Measurements from ENCODE around the gene FBXL13.
"Not testable (repeated sequence)": the region's sequence is repeated elsewhere in the genome, so short reads cannot be mapped to it uniquely, and the experiment has no call there.

The FBXL13 gene

DNA sequence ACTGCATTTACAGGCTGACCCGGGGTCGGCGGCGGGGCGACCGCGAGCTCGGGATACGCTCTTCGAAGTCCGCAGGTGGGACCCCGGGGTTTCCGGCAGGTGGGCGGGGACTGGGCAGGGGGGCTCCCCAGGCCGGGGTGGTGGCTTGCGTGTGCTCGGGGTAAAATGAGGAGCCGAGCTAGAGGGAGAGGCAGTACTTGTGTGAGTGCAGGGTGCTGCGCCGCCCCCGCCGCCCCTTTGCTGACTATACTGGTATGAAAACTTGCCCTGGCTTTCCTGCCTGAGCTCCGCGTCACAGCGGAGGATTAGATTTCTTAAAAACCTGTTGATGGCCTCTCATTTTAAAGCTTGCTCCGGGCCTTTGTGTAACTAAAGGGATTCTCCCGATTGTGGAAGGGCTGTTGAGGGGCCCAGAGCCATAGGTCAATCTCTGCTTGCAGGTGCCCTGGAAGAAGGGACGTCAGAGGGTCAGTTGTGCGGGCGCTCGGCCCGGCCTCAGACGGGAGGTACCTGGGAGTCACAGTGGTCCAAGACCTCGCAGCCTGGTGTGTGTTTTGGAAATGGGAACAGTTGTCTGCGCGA lies 832 bp upstream of the FBXL13 start:
- Mint-ChIP-seq H3K4me3 (peak overlapping the region; percentile 89), H3K27ac (ENCODE audit: low read depth) (peak overlapping the region; percentile 81), H3K27me3 (no peaks in the 10 kb centered on the region), H3K4me1 (peaks cover 22% of the 10 kb centered on the region), H3K9me3 (no peaks in the 10 kb centered on the region), H3K36me3 (ENCODE audit: insufficient read depth) (peaks cover 6% of the 10 kb centered on the region)
- DNase-seq (ENCODE audit: low spot score in 2 of 2) (peak in 1 of 2 donors; percentile 51), ATAC-seq (replicated peaks; ENCODE audit: extremely low read depth, poor library complexity, severe bottlenecking) (peak; percentile 74)

- Mint-ChIP-seq H3K4me3 (peak overlapping the region; percentile 89), H3K36me3 (ENCODE audit: insufficient read depth) (peaks cover 6% of the 10 kb centered on the region), H3K27ac (ENCODE audit: low read depth) (peak overlapping the region; percentile 33), H3K9me3 (no peaks in the 10 kb centered on the region), H3K4me1 (peaks cover 22% of the 10 kb centered on the region), H3K27me3 (no peaks in the 10 kb centered on the region)
- DNase-seq (ENCODE audit: low spot score in 2 of 2) (no peak), ATAC-seq (replicated peaks; ENCODE audit: extremely low read depth, poor library complexity, severe bottlenecking) (no peak)
Measured at GRCh38 chr7:103073989-103074518, 542 bp downstream of the FBXL13 start.

- no peak for ATAC-seq (replicated peaks; ENCODE audit: extremely low read depth, poor library complexity, severe bottlenecking)
Measured at GRCh38 chr7:103071000-103071399, 3.6 kb downstream of the FBXL13 start.

DNA sequence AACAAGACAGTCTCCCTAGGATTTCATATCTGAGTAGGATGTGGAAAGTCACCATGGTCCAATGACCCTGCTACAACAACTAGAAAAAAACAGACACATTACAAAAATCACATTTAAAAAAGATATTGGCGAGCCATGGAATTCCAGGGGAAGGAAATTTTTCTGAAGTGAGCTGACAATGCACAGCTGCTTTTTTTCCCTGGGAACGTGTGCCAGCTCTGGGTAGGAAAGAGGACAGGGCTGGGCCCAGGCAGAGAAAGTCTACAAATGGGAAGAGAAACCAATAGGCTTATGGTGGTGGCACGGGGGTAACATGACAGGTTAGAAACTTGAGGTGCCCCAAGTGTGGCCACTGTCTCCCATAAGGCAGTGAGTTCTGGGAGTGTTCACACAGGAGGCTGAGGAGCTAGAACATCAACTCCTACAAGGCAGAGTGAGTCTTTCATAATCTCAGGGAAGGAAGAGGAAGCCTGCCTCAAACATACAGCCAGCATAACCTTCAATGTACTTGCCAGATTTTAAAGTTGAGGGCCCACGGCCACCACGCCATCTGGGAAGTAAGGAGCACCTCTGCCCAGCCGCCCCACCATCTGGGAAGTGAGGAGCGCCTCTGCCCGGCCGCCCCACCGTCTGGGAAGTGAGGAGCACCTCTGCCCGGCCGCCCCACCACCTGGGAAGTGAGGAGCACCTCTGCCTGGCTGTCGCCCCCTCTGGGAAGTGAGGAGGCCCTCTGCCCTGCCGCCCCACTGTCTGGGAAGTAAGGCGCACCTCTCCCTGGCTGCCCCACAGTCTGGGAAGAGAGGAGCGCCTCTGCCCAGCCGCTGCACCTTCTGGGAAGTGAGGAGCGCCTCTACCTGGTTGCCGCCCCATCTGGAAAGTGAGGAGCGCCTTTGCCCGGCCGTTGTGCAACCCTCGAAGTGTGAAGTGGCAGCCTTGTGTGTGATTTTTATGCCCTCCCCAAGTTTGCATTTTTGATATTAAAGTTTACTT lies 5.9 kb downstream of the FBXL13 start:
- H3K27me3 Mint-ChIP-seq: no peaks in the 10 kb centered on the region
- H3K36me3 Mint-ChIP-seq (ENCODE audit: insufficient read depth): no peaks in the 10 kb centered on the region
- DNase-seq (ENCODE audit: low spot score in 2 of 2): no peak
- ATAC-seq (replicated peaks; ENCODE audit: extremely low read depth, poor library complexity, severe bottlenecking): no peak
- no peak overlapping the region for H3K4me3 Mint-ChIP-seq
- H3K9me3 Mint-ChIP-seq: no peaks in the 10 kb centered on the region
- H3K27ac Mint-ChIP-seq (ENCODE audit: low read depth): no peak overlapping the region
- H3K4me1 Mint-ChIP-seq: no peaks in the 10 kb centered on the region

More at GRCh38 chr7:103071000-103071399, 3.6 kb downstream of the FBXL13 start:
- H3K36me3 Mint-ChIP-seq (ENCODE audit: insufficient read depth): peaks cover 2% of the 10 kb centered on the region
- H3K4me1 Mint-ChIP-seq: peaks cover 15% of the 10 kb centered on the region
- no peak overlapping the region for H3K4me3 Mint-ChIP-seq
- no peak overlapping the region for H3K27ac Mint-ChIP-seq (ENCODE audit: low read depth)
- H3K27me3 Mint-ChIP-seq: no peaks in the 10 kb centered on the region
- no peaks in the 10 kb centered on the region for H3K9me3 Mint-ChIP-seq
- no peak for DNase-seq (ENCODE audit: low spot score in 2 of 2)

GRCh38 chr7:103065667-103066066 lies 8.9 kb downstream of the FBXL13 start:
- H3K4me3 Mint-ChIP-seq: no peak overlapping the region
- H3K27ac Mint-ChIP-seq (ENCODE audit: low read depth): no peak overlapping the region
- DNase-seq (ENCODE audit: low spot score in 2 of 2): no peak
- H3K27me3 Mint-ChIP-seq: no peaks in the 10 kb centered on the region
- no peaks in the 10 kb centered on the region for H3K4me1 Mint-ChIP-seq
- H3K36me3 Mint-ChIP-seq (ENCODE audit: insufficient read depth): no peaks in the 10 kb centered on the region
- no peak for ATAC-seq (replicated peaks; ENCODE audit: extremely low read depth, poor library complexity, severe bottlenecking)
- no peaks in the 10 kb centered on the region for H3K9me3 Mint-ChIP-seq

DNA sequence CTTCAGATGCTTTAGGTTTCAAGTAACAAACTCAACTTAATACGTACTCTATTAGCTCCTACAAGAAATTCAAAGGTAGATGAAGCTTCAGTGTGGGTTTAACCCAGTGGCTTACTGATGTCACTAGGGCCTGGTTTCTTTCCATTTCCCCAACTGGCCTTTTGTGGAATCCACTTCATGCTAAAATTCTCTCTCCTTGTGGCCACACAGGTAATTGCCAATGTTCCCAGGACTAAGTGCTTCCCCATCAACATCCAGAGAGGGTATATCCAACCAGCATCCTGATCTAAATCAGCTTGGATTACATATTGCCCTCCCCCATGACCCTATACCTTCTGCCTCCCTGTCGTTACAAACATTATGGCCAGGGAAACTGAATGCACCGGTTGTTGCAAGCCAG lies 10.7 kb downstream of the FBXL13 start:
- Mint-ChIP-seq H3K27me3 (no peaks in the 10 kb centered on the region), H3K36me3 (ENCODE audit: insufficient read depth) (no peaks in the 10 kb centered on the region), H3K9me3 (no peaks in the 10 kb centered on the region), H3K27ac (ENCODE audit: low read depth) (no peak overlapping the region), H3K4me1 (no peaks in the 10 kb centered on the region), H3K4me3 (no peak overlapping the region)
- ATAC-seq (replicated peaks; ENCODE audit: extremely low read depth, poor library complexity, severe bottlenecking) (no peak), DNase-seq (ENCODE audit: low spot score in 2 of 2) (no peak)

DNA sequence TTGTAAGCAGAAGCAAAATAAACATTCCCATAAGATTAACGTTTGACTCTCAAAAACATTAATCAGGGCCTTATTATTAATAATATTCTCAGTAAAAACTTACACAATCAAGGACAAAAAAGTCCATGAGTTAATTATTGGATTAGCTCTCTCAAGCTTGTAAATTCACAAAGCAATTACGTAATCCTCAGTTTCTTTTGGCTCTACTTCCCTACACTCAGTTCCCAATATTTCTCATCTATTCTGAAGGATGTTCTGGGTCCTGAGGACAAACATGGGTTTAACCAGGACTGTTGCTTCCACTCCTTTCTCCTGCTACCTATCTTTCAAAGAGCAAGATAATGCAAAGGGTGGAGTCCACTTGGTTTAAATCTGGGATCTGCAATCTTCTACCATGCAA lies 15.1 kb downstream of the FBXL13 start:
- no peak overlapping the region for H3K4me3 Mint-ChIP-seq
- no peaks in the 10 kb centered on the region for H3K9me3 Mint-ChIP-seq
- H3K36me3 Mint-ChIP-seq (ENCODE audit: insufficient read depth): no peaks in the 10 kb centered on the region
- H3K27ac Mint-ChIP-seq (ENCODE audit: low read depth): no peak overlapping the region
- ATAC-seq (replicated peaks; ENCODE audit: extremely low read depth, poor library complexity, severe bottlenecking) (no peak), DNase-seq (ENCODE audit: low spot score in 2 of 2) (no peak)
- no peaks in the 10 kb centered on the region for H3K4me1 Mint-ChIP-seq
- no peaks in the 10 kb centered on the region for H3K27me3 Mint-ChIP-seq

- Mint-ChIP-seq H3K9me3 (no peaks in the 10 kb centered on the region), H3K4me1 (no peaks in the 10 kb centered on the region), H3K27ac (ENCODE audit: low read depth) (no peak overlapping the region), H3K36me3 (ENCODE audit: insufficient read depth) (no peaks in the 10 kb centered on the region), H3K4me3 (no peak overlapping the region), H3K27me3 (no peaks in the 10 kb centered on the region)
- ATAC-seq (replicated peaks; ENCODE audit: extremely low read depth, poor library complexity, severe bottlenecking) (no peak), DNase-seq (ENCODE audit: low spot score in 2 of 2) (no peak)
Measured at GRCh38 chr7:103058122-103058521, 16.5 kb downstream of the FBXL13 start.

DNA sequence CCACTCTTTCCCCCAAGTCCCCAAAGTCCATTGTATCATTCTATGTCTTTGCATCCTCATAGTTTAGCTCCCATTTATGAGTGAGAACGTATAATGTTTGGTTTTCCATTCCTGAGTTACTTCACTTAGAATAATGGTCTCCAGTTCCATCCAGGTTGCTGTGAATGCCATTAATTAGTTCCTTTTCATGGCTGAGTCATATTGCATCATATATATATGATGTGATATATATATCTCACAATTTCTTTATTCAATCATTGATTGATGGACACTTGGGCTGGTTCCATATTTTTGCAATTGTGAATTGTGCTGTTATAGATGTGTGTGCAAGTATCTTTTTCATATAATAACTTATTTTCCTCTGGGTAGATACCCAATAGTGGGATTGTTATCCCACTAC lies 18.6 kb downstream of the FBXL13 start:
- H3K27me3 Mint-ChIP-seq; H3K4me3 Mint-ChIP-seq; ATAC-seq (replicated peaks; ENCODE audit: extremely low read depth, poor library complexity, severe bottlenecking); H3K4me1 Mint-ChIP-seq; H3K27ac Mint-ChIP-seq (ENCODE audit: low read depth); H3K36me3 Mint-ChIP-seq (ENCODE audit: insufficient read depth); H3K9me3 Mint-ChIP-seq; DNase-seq (ENCODE audit: low spot score in 2 of 2): not testable (repeated sequence)

GRCh38 chr7:103051519-103051918 lies 23.1 kb downstream of the FBXL13 start:
- no peak overlapping the region for H3K27ac Mint-ChIP-seq (ENCODE audit: low read depth)
- ATAC-seq (replicated peaks; ENCODE audit: extremely low read depth, poor library complexity, severe bottlenecking): no peak
- no peaks in the 10 kb centered on the region for H3K36me3 Mint-ChIP-seq (ENCODE audit: insufficient read depth)
- no peak overlapping the region for H3K4me3 Mint-ChIP-seq
- H3K4me1 Mint-ChIP-seq: no peaks in the 10 kb centered on the region
- H3K9me3 Mint-ChIP-seq: no peaks in the 10 kb centered on the region
- no peaks in the 10 kb centered on the region for H3K27me3 Mint-ChIP-seq
- DNase-seq (ENCODE audit: low spot score in 2 of 2): no peak

DNA sequence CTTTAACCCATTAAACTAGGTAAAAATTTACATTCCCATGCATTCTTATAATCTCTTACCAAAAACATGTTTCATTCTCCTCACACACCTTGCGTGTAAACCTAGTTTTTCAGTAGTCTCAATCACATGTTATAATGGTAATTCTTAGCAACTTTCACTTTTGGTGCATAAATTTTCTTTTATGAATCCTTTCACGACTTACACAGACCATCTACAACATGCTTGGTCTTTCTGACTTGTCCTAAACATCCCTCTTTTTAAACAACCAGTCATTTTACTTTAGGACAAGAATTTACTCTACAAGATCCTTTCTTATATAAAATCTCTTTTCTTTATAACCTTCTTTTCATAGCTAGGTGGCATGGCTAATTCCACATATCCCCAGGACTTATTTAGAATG lies 25.8 kb downstream of the FBXL13 start:
- no peak overlapping the region for H3K27ac Mint-ChIP-seq (ENCODE audit: low read depth)
- H3K9me3 Mint-ChIP-seq: no peaks in the 10 kb centered on the region
- DNase-seq (ENCODE audit: low spot score in 2 of 2) (no peak), ATAC-seq (replicated peaks; ENCODE audit: extremely low read depth, poor library complexity, severe bottlenecking) (no peak)
- H3K4me1 Mint-ChIP-seq: no peaks in the 10 kb centered on the region
- no peaks in the 10 kb centered on the region for H3K27me3 Mint-ChIP-seq
- no peaks in the 10 kb centered on the region for H3K36me3 Mint-ChIP-seq (ENCODE audit: insufficient read depth)
- H3K4me3 Mint-ChIP-seq: no peak overlapping the region

DNA sequence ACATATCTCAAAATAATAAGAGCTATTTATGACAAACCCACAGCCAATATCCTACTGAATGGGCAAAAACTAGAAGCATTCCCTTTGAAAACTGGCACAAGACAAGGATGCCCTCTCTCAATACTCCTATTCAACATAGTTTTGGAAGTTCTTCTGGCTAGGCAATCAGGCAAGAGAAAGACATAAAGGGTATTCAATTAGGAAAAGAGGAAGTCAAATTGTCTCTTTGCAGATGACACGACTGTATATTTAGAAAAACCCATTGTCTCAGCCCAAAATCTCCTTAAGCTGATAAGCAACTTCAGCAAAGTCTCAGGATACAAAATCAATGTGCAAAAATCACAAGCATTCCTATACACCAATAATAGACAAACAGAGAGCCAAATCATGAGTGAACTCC lies 32.8 kb downstream of the FBXL13 start:
- not testable (repeated sequence) for ATAC-seq (replicated peaks; ENCODE audit: extremely low read depth, poor library complexity, severe bottlenecking); H3K9me3 Mint-ChIP-seq; H3K4me1 Mint-ChIP-seq; H3K36me3 Mint-ChIP-seq (ENCODE audit: insufficient read depth); DNase-seq (ENCODE audit: low spot score in 2 of 2); H3K27ac Mint-ChIP-seq (ENCODE audit: low read depth); H3K27me3 Mint-ChIP-seq; H3K4me3 Mint-ChIP-seq

Measured in central memory CD8-positive, alpha-beta T cell (primary cell).